Measurements from ENCODE around the gene GUCA1C.

GUCA1C gene

DNA sequence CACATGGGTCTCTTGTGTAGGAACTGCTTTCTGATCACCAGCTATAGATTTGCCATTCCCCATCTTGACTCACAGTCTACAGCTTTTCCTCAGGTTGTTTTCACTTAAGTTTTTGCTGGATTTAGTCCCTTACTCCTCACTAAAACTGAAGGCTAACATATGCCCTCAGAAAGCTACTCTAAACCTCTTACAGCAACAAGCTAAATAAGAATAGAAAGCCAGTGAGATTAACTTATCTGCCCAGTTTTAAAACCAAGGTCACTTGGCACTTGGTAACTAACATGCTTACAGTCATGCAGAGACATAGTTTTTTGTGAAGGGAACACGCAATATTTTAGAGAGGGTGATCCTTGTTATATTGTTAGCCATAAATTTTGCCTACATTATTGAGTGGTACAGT lies at the start of gene GUCA1C:
Gene GUCA1C (minus strand): TSS at position 180 of the 400 bp plus-strand sequence. CDS start 117 bp downstream, at position 63.
- DNase-seq (ENCODE audit: low read depth): no peak

DNA sequence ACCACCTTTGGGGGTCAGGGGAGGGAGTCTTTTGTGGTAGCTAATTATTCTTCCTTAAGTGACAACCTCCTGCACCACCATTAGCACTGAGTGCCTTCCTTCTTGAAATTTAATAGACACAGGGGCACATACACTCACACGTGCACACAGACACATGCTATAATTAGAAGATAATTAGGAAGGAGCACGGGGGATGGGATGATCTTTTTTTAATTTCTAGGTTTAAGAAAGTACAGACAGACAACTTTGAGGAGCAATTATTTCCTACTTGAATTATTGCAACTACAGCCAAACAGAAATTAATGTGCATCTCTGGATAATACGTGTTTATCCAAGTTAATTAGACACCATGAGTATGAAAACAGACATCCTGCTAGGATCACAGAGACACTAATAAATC lies 44.8 kb upstream of the GUCA1C start:
- no peak for DNase-seq (ENCODE audit: low read depth)

DNA sequence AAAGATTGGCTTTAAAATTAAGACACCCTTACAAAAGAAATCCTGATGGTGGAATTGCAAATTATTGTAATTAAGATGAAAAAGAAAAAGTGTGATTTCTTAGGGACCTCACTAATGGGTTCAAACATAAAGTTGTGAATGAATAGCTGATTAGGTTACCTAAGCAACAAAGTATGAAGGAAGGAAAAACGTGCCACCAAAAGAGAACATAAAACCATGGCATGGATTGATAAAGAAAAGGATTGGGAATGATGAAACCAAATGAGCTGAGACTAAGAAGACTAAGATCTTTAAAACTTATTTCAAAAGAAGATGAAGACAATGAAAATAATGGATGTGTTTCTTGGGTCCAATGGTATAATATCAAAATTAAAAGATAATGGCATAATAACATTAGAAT lies 32.2 kb upstream of the GUCA1C start:
- DNase-seq (ENCODE audit: low read depth): no peak

DNA sequence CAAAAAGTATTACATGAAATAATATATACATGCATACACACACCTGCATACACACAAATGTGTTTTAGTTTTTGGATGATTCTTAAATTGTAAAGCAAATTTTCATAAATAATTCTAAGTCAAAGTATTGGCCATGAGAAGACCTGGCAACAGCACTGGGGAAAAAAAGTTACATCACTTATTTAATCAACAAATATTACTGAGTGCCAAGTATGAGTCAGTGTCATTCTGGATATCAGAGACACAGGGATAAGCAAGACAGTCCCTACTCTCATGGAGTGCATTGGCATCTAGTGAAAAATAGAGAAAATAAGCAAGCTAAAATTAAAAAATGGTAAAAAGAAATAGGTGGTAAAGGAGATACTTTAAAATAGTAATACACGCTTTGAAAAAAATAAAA lies 29.4 kb upstream of the GUCA1C start:
- DNase-seq (ENCODE audit: low read depth): no peak

DNA sequence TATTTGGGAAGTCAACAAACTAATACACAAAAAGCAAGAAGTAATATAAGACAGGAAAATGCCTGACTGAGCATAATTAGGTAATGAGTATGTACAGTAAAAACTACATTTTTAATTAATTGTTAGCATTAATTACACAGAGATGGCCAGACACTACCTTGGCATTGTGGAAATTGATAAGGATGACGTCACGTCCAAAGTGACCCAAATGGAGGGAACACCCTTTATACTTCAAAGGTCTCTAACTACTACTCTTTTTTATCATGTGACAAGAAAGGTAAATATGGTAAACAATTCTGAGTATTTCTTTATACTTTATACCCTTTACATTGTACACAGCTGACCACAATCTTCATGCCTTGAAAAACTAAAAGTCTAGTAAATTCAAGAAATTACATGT lies 22.4 kb upstream of the GUCA1C start:
- DNase-seq (ENCODE audit: low read depth): no peak

- no peak for DNase-seq (ENCODE audit: low read depth)
Observed at GRCh38 chr3:108973019-108973418, 19.3 kb upstream of the GUCA1C start.

DNA sequence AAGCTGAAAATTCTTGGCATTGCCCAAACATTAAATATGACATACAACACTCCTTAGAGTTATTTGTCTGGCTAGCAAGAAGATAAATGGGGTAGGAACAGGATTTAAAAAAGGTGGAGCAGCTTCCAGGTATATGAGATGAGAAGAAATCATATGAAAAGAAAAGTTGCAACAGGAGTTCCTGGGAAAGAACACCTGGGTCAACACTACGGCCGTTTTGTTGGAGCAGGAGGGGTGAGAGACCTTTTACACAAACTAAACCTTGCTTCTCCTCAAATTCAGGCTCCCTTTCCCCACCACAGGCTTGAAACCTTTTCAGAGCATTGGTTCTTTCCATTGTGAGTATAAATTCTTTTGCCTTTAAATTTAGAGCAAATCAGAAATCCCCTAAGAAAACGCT lies 18.8 kb upstream of the GUCA1C start:
- no peak for DNase-seq (ENCODE audit: low read depth)

DNA sequence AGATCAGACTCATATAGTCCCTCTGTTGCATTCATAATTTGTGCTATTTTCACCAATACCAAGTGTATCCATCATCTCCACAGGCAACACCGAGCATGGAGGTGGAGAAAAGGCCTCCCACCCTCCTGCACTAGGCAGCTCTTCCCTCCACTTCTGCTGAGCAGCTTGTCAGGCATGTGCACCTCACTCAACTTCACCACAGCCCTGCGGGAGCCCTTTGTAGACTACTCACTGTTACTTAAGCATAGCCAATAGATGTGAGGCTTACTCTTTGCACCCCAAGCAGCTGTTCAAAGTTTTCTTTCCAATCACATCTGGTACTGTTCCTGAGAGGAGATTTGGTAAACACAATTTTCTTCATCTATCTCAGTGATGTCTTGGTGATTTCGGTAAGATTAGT lies 16.9 kb upstream of the GUCA1C start:
- no peak for DNase-seq (ENCODE audit: low read depth)

DNA sequence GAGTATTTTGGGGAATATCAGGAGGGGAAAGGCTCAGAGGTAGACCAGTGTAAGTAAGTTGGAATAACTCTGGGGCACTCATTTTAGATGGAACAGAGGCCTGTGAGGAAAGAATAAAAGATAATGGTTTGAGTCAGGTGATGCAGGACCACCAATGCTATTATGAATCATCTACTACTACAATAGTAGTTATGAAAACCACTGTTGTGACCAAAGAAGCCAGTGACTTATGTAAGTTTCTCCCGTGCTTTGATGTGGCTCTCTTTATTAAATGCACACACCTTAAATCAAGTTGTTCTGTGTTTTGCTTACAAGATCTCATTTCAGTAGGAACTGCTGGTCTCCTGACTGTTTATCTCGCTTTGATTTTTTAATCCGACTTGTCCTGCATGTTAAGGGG lies 13.1 kb upstream of the GUCA1C start:
- no peak for DNase-seq (ENCODE audit: low read depth)

DNA sequence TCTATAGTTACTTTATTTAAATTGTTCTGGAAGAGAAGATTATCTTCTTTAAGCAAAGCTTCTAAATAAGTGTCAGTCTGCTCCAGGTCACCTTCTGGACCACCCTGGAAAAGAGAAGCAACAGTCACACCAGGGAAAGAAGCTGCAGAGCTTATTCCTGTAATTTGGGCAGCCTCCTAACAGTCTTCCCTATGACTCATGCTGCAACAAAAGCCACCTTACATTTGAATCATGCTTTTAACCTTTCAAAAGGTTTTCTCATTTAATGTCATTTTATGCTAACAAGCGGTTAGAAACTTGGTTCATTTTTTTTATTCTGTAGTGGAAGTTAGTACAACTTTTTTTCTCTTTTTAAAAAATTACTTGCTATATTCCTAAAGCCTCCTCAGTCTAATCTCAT lies 5.3 kb upstream of the GUCA1C start:
- no peak for DNase-seq (ENCODE audit: low read depth)

DNA sequence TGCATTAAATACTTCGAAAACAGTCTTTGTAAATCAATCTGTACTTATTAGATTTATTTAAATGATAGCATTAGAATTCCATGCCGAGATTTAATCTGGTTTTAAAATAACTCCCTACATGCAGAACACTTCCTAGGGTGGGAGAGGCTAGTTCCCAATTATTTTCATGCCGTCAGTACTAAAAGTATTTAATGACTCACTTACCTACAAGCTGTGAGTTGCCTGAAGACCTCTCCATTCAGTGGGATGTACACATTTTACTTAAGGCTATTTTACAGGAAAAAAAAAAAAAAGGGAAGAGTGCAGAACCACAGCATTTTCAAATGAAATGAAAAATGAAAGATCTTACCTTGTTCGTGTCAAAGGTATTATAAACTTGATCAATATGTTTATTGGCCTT lies 469 bp downstream of the GUCA1C start:
- no peak for DNase-seq (ENCODE audit: low read depth)

- no peak for DNase-seq (ENCODE audit: low read depth)
Observed at GRCh38 chr3:108951820-108952501, 1.7 kb downstream of the GUCA1C start.

DNA sequence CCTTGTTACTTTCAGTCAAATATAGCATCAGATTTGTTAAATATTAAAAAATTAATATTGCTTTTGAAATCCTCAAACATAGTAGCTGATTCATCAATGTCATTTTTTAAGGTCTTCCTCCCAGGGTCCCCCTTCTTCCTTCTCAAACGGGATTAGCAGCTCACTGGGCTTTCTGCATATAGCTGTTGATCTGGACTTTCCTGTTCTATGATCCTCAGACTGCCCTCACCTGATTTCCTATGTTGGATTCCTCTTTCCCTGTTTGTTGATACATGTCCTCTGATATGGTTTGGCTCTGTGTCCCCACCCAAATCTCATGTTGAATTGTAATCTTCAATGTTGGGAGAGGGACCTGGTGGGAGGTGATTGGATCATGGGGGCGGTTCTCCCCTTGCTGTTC lies 5.8 kb downstream of the GUCA1C start:
- no peak for DNase-seq (ENCODE audit: low read depth)

GRCh38 chr3:108946292-108947285 lies 7.1 kb downstream of the GUCA1C start:
- DNase-seq (ENCODE audit: low read depth): no peak

DNA sequence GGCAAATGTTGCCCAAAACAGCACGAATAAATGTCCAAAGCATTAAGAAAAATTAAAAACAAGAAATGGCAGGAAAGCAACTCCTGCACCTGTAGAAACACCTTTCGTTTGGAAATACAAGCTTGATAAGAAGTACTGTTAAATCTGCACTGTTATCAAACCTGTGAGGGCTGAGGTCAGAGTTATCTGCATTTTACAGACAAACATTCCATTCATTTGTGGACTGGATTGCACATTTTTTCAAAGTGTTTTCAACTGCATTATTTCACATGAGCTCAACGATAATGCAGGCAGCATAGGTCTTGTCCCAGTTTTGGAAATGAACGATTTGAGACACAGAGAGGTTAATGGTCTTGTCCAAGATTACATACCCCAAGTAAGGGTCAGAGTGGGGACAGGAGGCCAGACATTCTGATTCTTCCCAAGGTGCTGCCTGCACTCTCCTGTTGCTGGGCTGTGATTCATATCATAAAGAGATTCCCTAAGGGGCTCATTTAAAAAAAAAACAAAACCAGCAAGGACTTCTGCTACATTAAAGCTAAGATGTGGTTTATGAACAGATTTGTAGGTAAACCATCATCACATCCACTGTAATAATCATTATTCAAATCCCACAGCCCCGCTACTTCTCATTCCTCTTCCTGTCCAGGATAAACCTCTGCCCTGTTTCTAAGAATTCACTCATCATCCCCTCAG lies 13.0 kb downstream of the GUCA1C start:
- no peak for DNase-seq (ENCODE audit: low read depth)

DNA sequence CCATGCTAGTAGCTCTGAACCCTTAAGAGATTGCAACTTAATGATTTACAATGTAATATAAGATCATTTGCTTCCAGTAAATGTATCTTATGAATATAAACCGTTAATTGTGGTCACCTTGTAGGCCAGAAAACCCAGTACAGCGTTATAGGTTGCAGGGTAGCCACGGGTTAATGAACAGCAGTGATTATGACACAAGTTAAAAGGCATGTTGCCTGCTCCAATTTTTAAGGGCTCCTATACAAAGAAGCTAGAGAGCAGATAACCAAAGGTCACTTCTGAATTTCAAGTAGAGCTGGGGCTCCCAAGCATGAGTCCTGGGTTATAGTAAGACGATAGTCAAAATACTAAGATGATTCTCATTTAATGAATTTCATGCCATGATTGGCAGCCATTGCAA lies 13.5 kb downstream of the GUCA1C start:
- DNase-seq (ENCODE audit: low read depth): no peak

GRCh38 chr3:108936924-108937689 lies 16.6 kb downstream of the GUCA1C start:
- DNase-seq (ENCODE audit: low read depth): no peak

DNA sequence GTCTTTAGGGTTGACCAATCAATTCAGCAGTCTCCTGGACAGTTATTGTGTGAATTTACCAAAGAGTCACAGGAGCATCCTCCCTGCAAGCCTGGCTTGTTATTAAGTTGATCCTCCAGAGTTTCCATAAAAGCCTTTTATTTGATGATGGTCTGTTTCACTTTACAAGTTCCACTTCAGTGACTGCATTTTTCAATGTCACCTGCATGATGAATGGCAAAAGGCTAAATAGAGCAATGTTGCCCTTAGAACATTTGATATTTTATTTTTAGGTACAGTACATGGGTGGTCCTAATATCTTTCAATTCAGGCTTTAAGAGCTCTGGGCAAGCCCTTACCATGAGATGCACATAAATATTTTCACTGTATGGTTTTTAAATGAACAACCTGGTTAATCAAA lies 22.6 kb downstream of the GUCA1C start:
- no peak for DNase-seq (ENCODE audit: low read depth)

GRCh38 chr3:108918866-108919265 lies 34.8 kb downstream of the GUCA1C start:
- no peak for DNase-seq (ENCODE audit: low read depth)

DNA sequence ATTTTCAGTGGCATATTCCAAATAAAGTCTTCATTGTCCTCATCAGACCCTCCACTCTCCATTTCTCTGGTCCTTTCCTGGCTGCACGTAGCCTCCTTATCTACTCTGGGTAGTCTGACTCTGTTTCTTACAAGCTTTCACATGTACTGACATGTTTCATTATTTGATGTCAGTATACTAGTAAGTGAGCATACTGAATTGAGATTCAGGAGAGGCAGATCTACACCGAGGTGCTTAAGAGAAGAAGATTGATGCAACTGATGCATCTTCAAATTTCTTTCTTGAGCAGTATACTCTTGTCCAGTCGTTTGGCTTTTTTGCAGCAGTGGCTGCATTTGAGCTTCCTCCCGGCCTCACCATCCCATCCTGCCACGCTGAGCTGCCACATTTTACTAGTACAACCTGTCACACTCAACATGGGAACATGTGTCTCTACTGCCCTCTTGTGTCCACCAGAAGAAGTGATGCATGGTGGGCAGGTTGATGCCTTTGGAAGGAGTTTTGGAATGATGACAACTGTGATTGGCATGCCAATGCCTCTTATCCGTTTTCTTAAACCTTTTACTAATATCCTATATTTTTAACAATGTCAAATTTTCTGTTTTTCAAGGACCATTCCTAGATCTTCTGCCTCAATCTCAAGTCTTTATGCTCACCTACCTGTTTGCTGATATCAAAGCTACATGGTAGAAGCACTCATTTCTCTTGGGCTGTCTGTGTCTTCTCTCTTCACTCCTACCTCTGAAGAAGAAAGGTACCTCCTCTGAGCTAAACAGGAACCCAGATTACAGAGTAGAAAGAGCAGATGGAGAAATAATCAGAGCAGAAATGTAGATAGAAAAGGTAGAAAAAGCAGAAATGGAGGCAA lies 38.7 kb downstream of the GUCA1C start:
- DNase-seq (ENCODE audit: low read depth): peak; percentile 39

- DNase-seq (ENCODE audit: low read depth): no peak
Observed at GRCh38 chr3:108909799-108910198, 43.9 kb downstream of the GUCA1C start.

Measured in activated T-cell treated with anti-CD3 and anti-CD28 coated beads for 48 hours (primary cell).